Activated T-cell treated with anti-CD3 and anti-CD28 coated beads for 48 hours (primary cell): ENCODE data around the gene ARF1.

Experiments used
- DNase-seq: peaks from one replicate; pipeline ENCODE4 v3.0.0-alpha.2; 2020; ENCODE audit warnings: low read depth

The ARF1 gene

DNA sequence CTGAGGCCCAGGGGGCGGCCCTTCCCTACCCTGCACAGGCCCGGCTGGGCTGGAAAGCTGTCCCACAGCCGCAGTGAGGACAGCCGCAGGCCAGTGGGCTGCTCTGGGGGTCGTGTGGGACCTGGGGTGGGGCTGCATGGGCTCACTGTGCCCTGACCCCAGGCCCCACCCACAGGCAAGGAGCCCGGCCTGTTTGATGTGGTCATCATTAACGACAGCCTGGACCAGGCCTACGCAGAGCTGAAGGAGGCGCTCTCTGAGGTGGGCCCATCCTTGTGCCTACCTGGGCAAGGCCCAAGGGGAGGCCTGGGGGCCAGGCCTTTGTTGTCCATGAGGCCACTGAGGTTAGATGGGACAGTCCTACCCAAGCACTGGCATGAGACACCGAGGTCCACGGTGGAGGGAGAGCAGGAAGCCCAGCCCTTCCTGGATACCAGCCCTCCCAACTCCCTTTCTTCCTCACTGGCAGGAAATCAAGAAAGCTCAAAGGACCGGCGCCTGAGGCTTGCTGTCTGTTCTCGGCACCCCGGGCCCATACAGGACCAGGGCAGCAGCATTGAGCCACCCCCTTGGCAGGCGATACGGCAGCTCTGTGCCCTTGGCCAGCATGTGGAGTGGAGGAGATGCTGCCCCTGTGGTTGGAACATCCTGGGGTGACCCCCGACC is 65.8 kb downstream of the ARF1 start:
- DNase-seq = no peak
